Epithelial cell of esophagus (primary cell): ENCODE results near the gene CARMIL1.
A peak's percentile ranks its signal among the peaks of the same experiment; 100 is the strongest.

Source experiments
- DNase-seq: peaks from one replicate; pipeline ENCODE4 v3.0.0; 2010; ENCODE audit warnings: low read depth
- H3K4me3 ChIP-seq: 2 replicates; pipeline ENCODE4 v1.5.1; 2011; ENCODE audit warnings: mild to moderate bottlenecking, low read length, control low read depth
- TF ChIP-seq, protein P1 (sequence below): IDR thresholded peaks from 2 replicates; pipeline ENCODE4 v1.5.1; 2011; ENCODE audit warnings: low read depth, mild to moderate bottlenecking, low read length, control low read depth, inconsistent platforms; ENCODE audit not compliant: insufficient read depth; ENCODE audit errors: missing control alignments

The CARMIL1 gene

DNA sequence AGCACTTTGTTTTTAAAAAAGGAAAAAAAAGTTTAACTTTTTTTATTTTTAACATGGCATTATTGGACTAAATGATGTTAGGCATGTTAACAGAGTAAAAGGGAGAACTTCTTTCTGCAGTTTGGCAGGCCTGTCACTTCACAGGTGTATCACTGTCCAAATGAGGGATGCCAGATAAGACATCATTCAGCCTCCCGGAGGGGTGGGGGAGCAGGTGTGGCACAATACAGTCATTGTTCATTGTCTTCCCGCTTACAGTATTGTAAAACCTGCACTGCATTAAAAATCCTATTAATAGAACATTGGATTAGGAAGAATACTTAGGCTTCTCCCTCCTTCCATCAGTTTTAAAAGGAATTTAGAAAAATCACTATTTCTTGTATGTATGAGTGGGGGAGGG, 80.7 kb downstream of the CARMIL1 start:
- peak; percentile 60 for DNase-seq
- no peak overlapping the region for H3K4me3 ChIP-seq
- TF ChIP-seq, protein P1, sequence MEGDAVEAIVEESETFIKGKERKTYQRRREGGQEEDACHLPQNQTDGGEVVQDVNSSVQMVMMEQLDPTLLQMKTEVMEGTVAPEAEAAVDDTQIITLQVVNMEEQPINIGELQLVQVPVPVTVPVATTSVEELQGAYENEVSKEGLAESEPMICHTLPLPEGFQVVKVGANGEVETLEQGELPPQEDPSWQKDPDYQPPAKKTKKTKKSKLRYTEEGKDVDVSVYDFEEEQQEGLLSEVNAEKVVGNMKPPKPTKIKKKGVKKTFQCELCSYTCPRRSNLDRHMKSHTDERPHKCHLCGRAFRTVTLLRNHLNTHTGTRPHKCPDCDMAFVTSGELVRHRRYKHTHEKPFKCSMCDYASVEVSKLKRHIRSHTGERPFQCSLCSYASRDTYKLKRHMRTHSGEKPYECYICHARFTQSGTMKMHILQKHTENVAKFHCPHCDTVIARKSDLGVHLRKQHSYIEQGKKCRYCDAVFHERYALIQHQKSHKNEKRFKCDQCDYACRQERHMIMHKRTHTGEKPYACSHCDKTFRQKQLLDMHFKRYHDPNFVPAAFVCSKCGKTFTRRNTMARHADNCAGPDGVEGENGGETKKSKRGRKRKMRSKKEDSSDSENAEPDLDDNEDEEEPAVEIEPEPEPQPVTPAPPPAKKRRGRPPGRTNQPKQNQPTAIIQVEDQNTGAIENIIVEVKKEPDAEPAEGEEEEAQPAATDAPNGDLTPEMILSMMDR, result no peak

DNA sequence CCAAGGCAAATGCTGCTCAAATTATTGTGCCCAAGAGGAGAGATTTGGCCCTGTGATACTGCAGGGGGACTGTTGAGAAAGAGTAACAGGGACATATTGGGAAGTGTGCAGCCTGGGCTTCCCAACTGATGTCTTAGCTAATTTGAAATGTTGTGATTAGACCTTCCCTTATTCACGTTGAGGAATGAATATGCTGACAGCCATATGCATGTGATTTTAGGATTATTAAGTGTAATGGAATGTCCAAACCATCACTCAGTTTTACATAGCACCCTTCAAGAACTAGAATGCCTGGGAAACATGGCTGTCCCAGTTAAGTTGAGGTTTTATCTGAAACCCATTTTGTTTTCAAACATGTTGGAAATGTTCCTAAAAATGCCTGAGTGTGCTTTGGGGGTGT, 81.4 kb downstream of the CARMIL1 start:
- peak; percentile 60 for DNase-seq
- no peak overlapping the region for H3K4me3 ChIP-seq
- TF ChIP-seq, protein P1, result no peak

DNA sequence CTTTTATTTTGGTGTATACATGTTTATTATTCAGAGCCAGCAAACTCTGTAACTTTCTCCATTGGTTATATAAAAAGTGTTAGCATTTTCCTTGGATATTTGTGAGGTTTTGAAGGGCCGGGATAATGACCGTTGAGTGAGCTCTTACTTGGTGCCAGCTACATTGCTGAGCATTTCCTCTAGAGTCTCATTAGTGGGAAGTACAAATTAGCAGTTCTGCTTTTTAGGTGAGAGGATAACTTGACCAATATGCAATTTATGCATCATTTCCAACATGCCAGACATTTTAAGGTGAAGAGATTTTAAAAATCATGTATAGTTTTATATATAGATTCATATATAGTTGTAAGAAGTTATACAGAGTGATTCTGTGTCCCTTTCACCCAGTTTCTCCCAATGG, 84.3 kb downstream of the CARMIL1 start:
- TF ChIP-seq, protein P1, result no peak
- DNase-seq, result no peak
- no peak overlapping the region for H3K4me3 ChIP-seq

DNA sequence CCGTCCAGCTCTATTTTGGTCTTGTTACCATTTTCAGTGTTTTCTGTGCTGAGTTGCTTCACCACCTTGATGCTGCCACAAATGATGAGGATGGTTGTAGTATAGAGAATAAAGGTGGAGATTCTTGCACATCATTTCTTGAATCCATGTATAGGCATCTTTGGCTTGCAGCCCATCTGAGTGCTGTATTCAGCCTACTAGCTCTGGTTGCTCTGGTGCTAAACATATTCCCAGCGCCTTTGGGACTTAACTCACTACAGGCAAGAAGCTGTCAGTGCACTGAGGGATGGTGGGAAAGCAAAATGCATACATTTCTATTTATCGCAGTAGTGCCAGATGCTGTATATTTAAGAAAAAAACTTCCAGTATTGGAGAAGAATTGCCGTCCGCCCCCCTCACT, 86.0 kb downstream of the CARMIL1 start:
- TF ChIP-seq, protein P1, result no peak
- DNase-seq, result no peak
- H3K4me3 ChIP-seq, result no peak overlapping the region

DNA sequence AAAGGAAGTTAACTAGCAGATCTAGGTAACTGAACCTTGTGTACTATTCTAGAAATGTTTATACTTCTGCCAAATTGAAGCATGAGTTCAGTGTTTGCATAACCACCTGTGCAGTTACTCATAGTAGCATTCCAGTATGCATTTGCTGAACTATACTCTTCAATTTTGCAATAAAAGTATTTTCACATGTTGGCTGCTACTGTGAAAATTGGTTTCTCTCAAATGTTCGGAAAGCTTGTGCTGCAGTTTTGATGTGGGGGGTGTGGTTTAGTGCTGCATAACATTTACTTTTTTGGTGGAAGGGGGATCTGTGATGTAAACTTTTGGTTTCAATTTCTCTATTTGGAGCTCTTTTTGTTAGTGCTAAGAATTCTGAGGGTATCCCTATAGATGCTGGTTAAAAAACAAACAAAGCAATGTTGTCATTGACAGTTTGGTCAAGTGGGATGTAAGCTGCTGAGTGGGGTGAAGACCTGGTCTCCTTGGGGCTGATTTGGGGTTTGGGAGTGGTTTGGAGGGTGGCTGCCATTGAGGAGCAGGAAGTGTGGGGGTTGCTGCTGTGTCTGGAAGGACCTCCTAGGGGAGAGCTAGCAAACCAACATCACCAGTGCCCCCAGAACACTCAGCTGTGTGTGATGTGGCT, 87.8 kb downstream of the CARMIL1 start:
- H3K4me3 ChIP-seq, result no peak overlapping the region

DNA sequence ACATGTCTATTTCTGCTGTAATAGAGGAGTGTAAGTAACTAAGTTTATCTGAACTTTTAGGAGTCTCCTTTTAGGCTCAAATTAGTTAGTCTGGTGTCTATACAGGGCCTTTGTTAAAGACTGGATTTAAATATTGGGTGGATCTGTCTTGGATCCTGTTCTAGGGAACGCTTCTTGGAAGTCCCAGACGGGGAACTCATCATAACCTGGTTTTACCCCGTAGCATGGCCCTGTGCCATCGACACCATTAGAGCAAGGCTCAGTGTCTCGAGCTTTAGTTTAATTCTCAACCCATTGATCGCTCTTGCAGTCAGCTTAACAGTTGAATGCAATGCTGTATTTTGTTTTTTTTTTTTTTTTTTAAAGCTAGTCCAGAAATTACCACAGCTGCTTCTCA, 89.9 kb downstream of the CARMIL1 start:
- no peak overlapping the region for H3K4me3 ChIP-seq
- no peak for DNase-seq
- TF ChIP-seq, protein P1, result no peak

More for the DNA sequence above, 87.8 kb downstream of the CARMIL1 start:
- TF ChIP-seq, protein P1, result no peak
- peak; percentile 69 for DNase-seq
